H1 (cell line): ENCODE results near the gene SBF1. TPM values are rescaled to one million over a fixed set of nuclear protein-coding genes. Genes with fewer than 3 reads are reported as not detected.

Experiments
- CTCF ChIA-PET: fragments of 300-600 bp; sonication (Branson Sonifier 250); formaldehyde crosslinking; loops from one replicate; lab custom pipeline; 2021; ENCODE audit not compliant: partially characterized antibody; lab: Charles Lee
- POLR2A ChIA-PET: fragments of 300-600 bp; sonication (Branson Sonifier 250); formaldehyde crosslinking; loops from one replicate; lab custom pipeline; 2021; ENCODE audit warnings: inconsistent platforms; ENCODE audit not compliant: partially characterized antibody; lab: Charles Lee
- DNase-seq, 2 experiments: peaks; one replicate each; pipeline versions ENCODE4 v3.0.0 to v3.0.0-alpha.2; 2010 to 2022; ENCODE audit warnings: low spot score in 2 of 2, low read depth in 1 of 2, mixed read lengths in 1 of 2
- FAIRE-seq: peaks from 2 replicates; lab custom pipeline; 2011; peaks lifted over from hg19 to GRCh38; lab: Jason Lieb, UNC
- H2AFZ ChIP-seq: 2 replicates; pipeline ENCODE4 v1.8.1; 2012; ENCODE audit warnings: low read length, inconsistent platforms
- H2AK5ac ChIP-seq: 2 replicates; pipeline ENCODE4 v1.6.1; 2013; ENCODE audit warnings: low read depth, low read length
- H2BK120ac ChIP-seq: replicated peaks from 2 replicates; pipeline ENCODE3; 2013; ENCODE audit warnings: low read depth, low read length, inconsistent platforms
- H2BK12ac ChIP-seq: 2 replicates; pipeline ENCODE4 v1.6.1; 2013; ENCODE audit warnings: low read depth, low read length
- H2BK15ac ChIP-seq: 2 replicates; pipeline ENCODE4 v1.6.1; 2013; ENCODE audit warnings: low read length
- H2BK20ac ChIP-seq: 2 replicates; pipeline ENCODE4 v1.6.1; 2013; ENCODE audit warnings: low read length
- H2BK5ac ChIP-seq: 2 replicates; pipeline ENCODE4 v1.6.1; 2013; ENCODE audit warnings: low read depth, low read length
- H3K14ac ChIP-seq: 2 replicates; pipeline ENCODE4 v1.6.1; 2013; ENCODE audit warnings: inconsistent platforms; ENCODE audit not compliant: insufficient read length
- H3K18ac ChIP-seq: 2 replicates; pipeline ENCODE4 v1.6.1; 2013; ENCODE audit warnings: low read length; ENCODE audit errors: extremely low read depth
- H3K23ac ChIP-seq: 2 replicates; pipeline ENCODE4 v1.6.1; 2013; ENCODE audit warnings: inconsistent platforms; ENCODE audit not compliant: insufficient read length
- H3K23me2 ChIP-seq: 2 replicates; pipeline ENCODE4 v1.6.1; 2013; ENCODE audit warnings: low read depth, low read length
- H3K27ac ChIP-seq: 2 replicates; pipeline ENCODE4 v1.6.1; 2011; ENCODE audit warnings: low read depth, low read length, inconsistent platforms
- H3K27me3 ChIP-seq, 4 experiments: replicated peaks in 1 of 4; 1 replicate in 1 of 4; 2 replicates in 3 of 4; pipeline versions ENCODE4 v1.6.1 to v1.8.1; 2011 to 2013; ENCODE audit warnings: low read length in 3 of 4, mild to moderate bottlenecking in 3 of 4, inconsistent platforms in 2 of 4, mixed read lengths in 2 of 4, moderate library complexity in 1 of 4; ENCODE audit not compliant: control insufficient read depth in 3 of 4, insufficient read depth in 3 of 4; ENCODE audit errors: extremely low read depth in 1 of 4
- H3K36me3 ChIP-seq, 4 experiments: 2 replicates each; pipeline versions ENCODE4 v1.6.1 to v1.8.1; 2011 to 2013; ENCODE audit warnings: mild to moderate bottlenecking in 4 of 4, low read length in 3 of 4, moderate library complexity in 2 of 4, control low read depth in 1 of 4, inconsistent platforms in 1 of 4; ENCODE audit not compliant: insufficient read depth in 4 of 4, control insufficient read depth in 2 of 4
- H3K4ac ChIP-seq: replicated peaks from 2 replicates; pipeline ENCODE3; 2013; ENCODE audit warnings: low read length, low read depth, mixed read lengths, inconsistent platforms; ENCODE audit not compliant: insufficient read length
- H3K4me1 ChIP-seq, 4 experiments: replicated peaks in 1 of 4; 1 replicate in 1 of 4; 2 replicates in 3 of 4; pipeline versions ENCODE4 v1.6.1 to v1.8.1; 2011 to 2013; ENCODE audit warnings: low read length in 3 of 4, inconsistent platforms in 2 of 4, mixed read lengths in 1 of 4; ENCODE audit not compliant: insufficient read depth in 4 of 4, control insufficient read depth in 3 of 4
- H3K4me2 ChIP-seq, 2 experiments: 2 replicates each; pipeline versions ENCODE4 v1.6.1 to v1.8.1; 2011 to 2013; ENCODE audit warnings: low read depth in 2 of 2, low read length in 2 of 2, control low read depth in 1 of 2, inconsistent platforms in 1 of 2, mild to moderate bottlenecking in 1 of 2; ENCODE audit not compliant: insufficient read depth in 1 of 2
- H3K4me3 ChIP-seq, 4 experiments: fragments of 200-600, 300-600 bp in 1 of 4; sonication (generic), shearing (Covaris generic), sonication (Bioruptor Twin) in 1 of 4; 2 replicates each; pipeline versions ENCODE4 v1.5.1 to v1.8.1; 2011 to 2016; ENCODE audit warnings: low read length in 4 of 4, low read depth in 3 of 4, control low read depth in 2 of 4, inconsistent platforms in 2 of 4, mild to moderate bottlenecking in 2 of 4, mixed read lengths in 1 of 4, moderate library complexity in 1 of 4; ENCODE audit not compliant: insufficient read depth in 2 of 4; ENCODE audit errors: extremely low read depth in 1 of 4
- H3K56ac ChIP-seq: replicated peaks from 2 replicates; pipeline ENCODE3; 2013; ENCODE audit warnings: low read depth, mild to moderate bottlenecking, mixed read lengths, low read length, inconsistent platforms; ENCODE audit not compliant: insufficient read length
- H3K79me1 ChIP-seq: 2 replicates; pipeline ENCODE4 v1.6.1; 2013; ENCODE audit warnings: low read depth, low read length, control low read depth
- H3K79me2 ChIP-seq, 2 experiments: 2 replicates each; pipeline versions ENCODE4 v1.6.1 to v1.8.1; 2012 to 2013; ENCODE audit warnings: low read length in 2 of 2, mild to moderate bottlenecking in 2 of 2, inconsistent platforms in 1 of 2; ENCODE audit not compliant: insufficient read depth in 2 of 2, control insufficient read depth in 1 of 2
- H3K9ac ChIP-seq, 4 experiments: replicated peaks in 1 of 4; 1 replicate in 1 of 4; 2 replicates in 3 of 4; pipeline versions ENCODE4 v1.6.1 to v1.8.1; 2011 to 2013; ENCODE audit warnings: low read depth in 3 of 4, low read length in 3 of 4, control low read depth in 2 of 4, mild to moderate bottlenecking in 2 of 4, moderate library complexity in 2 of 4, inconsistent platforms in 1 of 4; ENCODE audit errors: extremely low read depth in 1 of 4
- H3K9me3 ChIP-seq, 2 experiments: 2 replicates each; pipeline versions ENCODE4 v1.6.1 to v1.8.1; 2012 to 2013; ENCODE audit warnings: mild to moderate bottlenecking in 2 of 2, moderate library complexity in 2 of 2, control low read depth in 1 of 2, inconsistent platforms in 1 of 2, low read depth in 1 of 2, low read length in 1 of 2, mixed read lengths in 1 of 2; ENCODE audit not compliant: insufficient read depth in 2 of 2
- H4K20me1 ChIP-seq, 2 experiments: replicated peaks in 1 of 2; 2 replicates each; pipeline versions ENCODE3 to v1.8.1; 2011 to 2013; ENCODE audit warnings: inconsistent platforms in 2 of 2, low read length in 2 of 2, mild to moderate bottlenecking in 1 of 2; ENCODE audit not compliant: insufficient read depth in 2 of 2, control insufficient read depth in 1 of 2
- H4K5ac ChIP-seq: 2 replicates; pipeline ENCODE4 v1.6.1; 2013; ENCODE audit warnings: low read length, low read depth, mixed read lengths, inconsistent platforms; ENCODE audit not compliant: insufficient read length
- H4K8ac ChIP-seq: 2 replicates; pipeline ENCODE4 v1.8.0; 2013; ENCODE audit warnings: mild to moderate bottlenecking, moderate library complexity, low read length, inconsistent platforms; ENCODE audit not compliant: insufficient read depth; ENCODE audit errors: extremely low read depth
- H4K91ac ChIP-seq: replicated peaks from 2 replicates; pipeline ENCODE3; 2013; ENCODE audit warnings: low read length, mixed read lengths, inconsistent platforms; ENCODE audit not compliant: insufficient read length
- BACH1 ChIP-seq: IDR thresholded peaks from 2 replicates; pipeline ENCODE4 v1.6.1; 2012; ENCODE audit warnings: low read length, improper control_type of control experiment
- BRCA1 ChIP-seq: IDR thresholded peaks from 2 replicates; pipeline ENCODE4 v1.6.1; 2012; ENCODE audit warnings: low read depth, low read length, improper control_type of control experiment
- CHD2 ChIP-seq: IDR thresholded peaks from 2 replicates; pipeline ENCODE4 v1.6.1; 2012; ENCODE audit warnings: low read length, improper control_type of control experiment
- E2F6 ChIP-seq: IDR thresholded peaks from 2 replicates; pipeline ENCODE4 v1.6.1; 2012; ENCODE audit warnings: inconsistent platforms
- EZH2 ChIP-seq: fragments of 200-600 bp; sonication (generic); IDR thresholded peaks from 2 replicates; pipeline ENCODE4 v1.7.1; 2012; ENCODE audit warnings: low read depth, mild to moderate bottlenecking, moderate library complexity, low read length, inconsistent platforms; ENCODE audit not compliant: severe bottlenecking
- MAX ChIP-seq: IDR thresholded peaks from 2 replicates; pipeline ENCODE4 v1.6.1; 2012; ENCODE audit warnings: inconsistent platforms
- NRF1 ChIP-seq: IDR thresholded peaks from 2 replicates; pipeline ENCODE4 v1.6.1; 2011; ENCODE audit warnings: mild to moderate bottlenecking, low read depth, low read length, improper control_type of control experiment
- RFX5 ChIP-seq: IDR thresholded peaks from 2 replicates; pipeline ENCODE4 v1.6.1; 2011; ENCODE audit warnings: low read depth, low read length, improper control_type of control experiment, borderline replicate concordance
- SP4 ChIP-seq: IDR thresholded peaks from 2 replicates; pipeline ENCODE4 v1.6.1; 2012; ENCODE audit warnings: low read length, inconsistent platforms
- SRF ChIP-seq: IDR thresholded peaks from 2 replicates; pipeline ENCODE4 v1.6.1; 2011; ENCODE audit warnings: mild to moderate bottlenecking, low read depth, low read length, moderate library complexity
- TCF12 ChIP-seq: IDR thresholded peaks from 2 replicates; pipeline ENCODE4 v1.6.1; 2011; ENCODE audit warnings: low read depth, mild to moderate bottlenecking, low read length
- USF2 ChIP-seq: IDR thresholded peaks from 2 replicates; pipeline ENCODE4 v1.6.1; 2011; ENCODE audit warnings: low read length, improper control_type of control experiment
- ZNF274 ChIP-seq: IDR thresholded peaks from 2 replicates; pipeline ENCODE4 v1.7.0; 2012; ENCODE audit warnings: low read length, borderline replicate concordance; ENCODE audit errors: extremely low read depth
- WGBS, 2 experiments: shearing (Covaris generic) in 1 of 2; methylation state at CpG; one replicate each; pipeline versions ENCODE4 v1.1.6 to v1.1.7; 2013 to 2015; ENCODE audit warnings: low lambda C conversion rate in 2 of 2, mixed read lengths in 2 of 2, inconsistent platforms in 1 of 2, low coverage in 1 of 2, missing lambda C conversion rate in 1 of 2; ENCODE audit not compliant: insufficient replicate concordance in 2 of 2, insufficient coverage in 1 of 2, insufficient read length in 1 of 2; ENCODE audit errors: extremely low coverage in 1 of 2, missing lambda C conversion rate in 1 of 2; 5-methylcytosine and 5-hydroxymethylcytosine counted together
- polyA plus RNA-seq, 7 experiments: library from polyadenylated mRNA; depleted of rRNA in 3 of 7; stranded (reverse) in 5 of 7; unstranded in 2 of 7; fragments of >200 nt in 5 of 7; fragments of 200-250 nt in 2 of 7; gene quantifications; 1 replicate in 5 of 7; 2 replicates in 1 of 7; 4 replicates in 1 of 7; pipeline versions ENCODE4 v1.2.1 to v1.2.3, GENCODE V29; 2011 to 2013; ENCODE audit warnings: missing spikeins in 2 of 7, mixed read lengths in 2 of 7
- total RNA-seq: library from RNA; stranded (reverse); fragmentation: NEBNext Ultra II Directional; extraction: Animal tissue kit (Norgen Biotek cat#: 25700); gene quantifications from 2 replicates; pipeline ENCODE4 v1.2.1, GENCODE V29; 2021

SBF1 gene
- total and polyA plus RNA-seq, 2 of the 8 experiments (the other 6 are each of a cell fraction or from before 2014, with no cell fraction given), result 29.1 to 71.5 TPM

- H4K5ac ChIP-seq, result no peak overlapping the region
- H3K18ac ChIP-seq, result no peak overlapping the region
- no peak overlapping the region for H3K4ac ChIP-seq
- no peak overlapping the region for H2BK15ac ChIP-seq
- peaks cover 9 to 44% (median 34%) of the 10 kb centered on the region in 4 experiments for H3K36me3 ChIP-seq
- no peak overlapping the region for H2BK5ac ChIP-seq
- no peak overlapping the region for H3K4me2 ChIP-seq
- no peak overlapping the region for H3K23ac ChIP-seq
- no peak overlapping the region for H2BK12ac ChIP-seq
- ChIA-PET CTCF (interaction anchor here (3.1 kb wide), 1 partner anchor 22 kb away, joined by 10 read pairs; no protein-coding TSS in a partner anchor), POLR2A (interaction anchor here (1.2 to 2.0 kb wide), 2 partner anchors 8 to 9 kb away, joined by 4 to 5 read pairs; no protein-coding TSS in a partner anchor)
- H4K20me1 ChIP-seq, result peaks cover 0 to 8% of the 10 kb centered on the region in 2 experiments
- no peak overlapping the region; the same call in 1 of the 2 replicates for H4K8ac ChIP-seq
- no peak overlapping the region for H2BK20ac ChIP-seq
- no peak overlapping the region for H2AFZ ChIP-seq
- no peaks in the 10 kb centered on the region for H3K27me3 ChIP-seq
- no peak overlapping the region for H3K56ac ChIP-seq
- no peaks in the 10 kb centered on the region for H3K79me1 ChIP-seq
- FAIRE-seq (no peak), DNase-seq (no peak)
- no peak overlapping the region for H3K4me3 ChIP-seq
- H3K23me2 ChIP-seq, result no peaks in the 10 kb centered on the region
- H3K14ac ChIP-seq, result no peak overlapping the region
- no peaks in the 10 kb centered on the region for H3K79me2 ChIP-seq
- WGBS, 2 experiments, result 93% methylated on average over 14 of the region's 14 CpGs; no CpG with 5 or more reads in 1 of the 2 experiments
- no peak overlapping the region for H4K91ac ChIP-seq
- H3K27ac ChIP-seq, result no peak overlapping the region
- no peak overlapping the region for H3K9ac ChIP-seq
- no peak overlapping the region for H2BK120ac ChIP-seq
- H3K9me3 ChIP-seq, result no peaks in the 10 kb centered on the region
- H3K4me1 ChIP-seq, result no peaks in the 10 kb centered on the region
- H2AK5ac ChIP-seq, result no peak overlapping the region
- TF ChIP-seq MAX (no peak), BRCA1 (no peak), E2F6 (no peak), SRF (no peak), USF2 (no peak), CHD2 (no peak), RFX5 (no peak), ZNF274 (no peak), NRF1 (no peak), BACH1 (no peak), EZH2 (no peak), SP4 (no peak), TCF12 (no peak)
Measured at GRCh38 chr22:50422046-50422445, 52.8 kb downstream of the SBF1 start.
